Nucleus accumbens (tissue), 56 donors: ENCODE data around the gene CD72.
A peak's percentile ranks its signal among the peaks of the same experiment; 100 is the strongest.
"Not testable (repeated sequence)": the region's sequence is repeated elsewhere in the genome, so short reads cannot be mapped to it uniquely, and the experiment has no call there.

Experiments used
- DNase-seq, 56 donors: peaks; one replicate each; lab custom pipeline; 2025; lab: John Stamatoyannopoulos, UW

Gene CD72

GRCh38 chr9:35650341-35651158, 32.3 kb upstream of the CD72 start, which contains the start of gene SIT1:
Gene SIT1 (minus strand): TSS chr9:35650931. CDS start chr9:35650853, 78 bp downstream.
- no peak for DNase-seq

GRCh38 chr9:35649431-35650340, 31.5 kb upstream of the CD72 start:
- peak in 7 of 56 donors; percentile 12 to 39 (median 19) for DNase-seq

GRCh38 chr9:35646533-35647265, 28.5 kb upstream of the CD72 start:
- peak in 55 of 56 donors; percentile 41 to 94 (median 82) for DNase-seq

- peak in 6 of 56 donors; percentile 34 to 62 (median 38) for DNase-seq
Observed at GRCh38 chr9:35646153-35646532, 27.9 kb upstream of the CD72 start.

- not testable (repeated sequence) for DNase-seq
Observed at GRCh38 chr9:35645736-35646135, 27.5 kb upstream of the CD72 start.

- no peak for DNase-seq
Observed at GRCh38 chr9:35643046-35643445, 24.8 kb upstream of the CD72 start.

- DNase-seq, result not testable (repeated sequence)
Observed at GRCh38 chr9:35641478-35641877, 23.3 kb upstream of the CD72 start.

GRCh38 chr9:35640431-35640830, 22.2 kb upstream of the CD72 start:
- not testable (repeated sequence) for DNase-seq

- no peak for DNase-seq
Observed at GRCh38 chr9:35639631-35640030, 21.4 kb upstream of the CD72 start.

- not testable (repeated sequence) for DNase-seq
Observed at GRCh38 chr9:35639225-35639624, 21.0 kb upstream of the CD72 start.

- DNase-seq, result not testable (repeated sequence)
Observed at GRCh38 chr9:35638751-35639150, 20.5 kb upstream of the CD72 start.

- DNase-seq, result not testable (repeated sequence)
Observed at GRCh38 chr9:35637427-35637955, 19.3 kb upstream of the CD72 start.

GRCh38 chr9:35636877-35637246, 18.6 kb upstream of the CD72 start:
- DNase-seq, result not testable (repeated sequence)

- no peak for DNase-seq
Observed at GRCh38 chr9:35636135-35636876, 18.1 kb upstream of the CD72 start.

GRCh38 chr9:35635730-35636129, 17.5 kb upstream of the CD72 start:
- no peak for DNase-seq

GRCh38 chr9:35629597-35629996, 11.4 kb upstream of the CD72 start:
- DNase-seq, result no peak

GRCh38 chr9:35628389-35628991, 10.3 kb upstream of the CD72 start:
- peak in 3 of 56 donors; percentile 5 to 29 (median 13) for DNase-seq

- no peak for DNase-seq
Observed at GRCh38 chr9:35627575-35627974, 9.4 kb upstream of the CD72 start.

GRCh38 chr9:35619800-35620158, 1.6 kb upstream of the CD72 start:
- DNase-seq, result no peak
